ENCODE results near the gene SIGLEC7. TPM values are rescaled to one million over a fixed set of nuclear protein-coding genes. Genes with fewer than 3 reads are reported as not detected.

The SIGLEC7 gene
- total RNA-seq, 1 donor from 2014 or later, result not detected

- Histone ChIP-seq H4K20me1 (ENCODE audit: insufficient read depth, low read length) (no peaks in the 10 kb centered on the region), H3K27ac (ENCODE audit: low read depth, low read length) (no peak overlapping the region), H3K36me3 (ENCODE audit: insufficient read depth, low read length) (no peaks in the 10 kb centered on the region), H3K4me2 (ENCODE audit: low read length) (no peak overlapping the region), H3K79me2 (ENCODE audit: insufficient read depth, low read length) (no peaks in the 10 kb centered on the region), H2AFZ (ENCODE audit: low read depth, low read length) (no peak overlapping the region), H3K9ac (ENCODE audit: low read length) (no peak overlapping the region), H3K4me3 (ENCODE audit: insufficient read depth, low read depth, low read length) (no peak overlapping the region), H3K27me3 (ENCODE audit: insufficient read depth, low read length) (no peaks in the 10 kb centered on the region), H3K4me1 (ENCODE audit: insufficient read depth, low read length) (no peaks in the 10 kb centered on the region), H3K9me3 (ENCODE audit: insufficient read depth, low read depth, low read length) (no peaks in the 10 kb centered on the region)
- H3K36me3 Mint-ChIP-seq (ENCODE audit: low read depth, unreplicated experiment), result no peaks in the 10 kb centered on the region
- no peaks in the 10 kb centered on the region for H3K9me3 Mint-ChIP-seq (ENCODE audit: unreplicated experiment)
- H3K27me3 Mint-ChIP-seq (ENCODE audit: low read depth, unreplicated experiment), result peaks cover 33% of the 10 kb centered on the region
- no peak for DNase-seq (ENCODE audit: low read depth)
- TF ChIP-seq CTCF (IDR thresholded peaks at IDR 0.05; ENCODE audit: insufficient read depth, low read depth, low read length) (no peak), EZH2 (IDR thresholded peaks at IDR 0.05; ENCODE audit: insufficient read depth, low read length) (no peak)
- H3K4me3 Mint-ChIP-seq (ENCODE audit: unreplicated experiment), result no peak overlapping the region
- FAIRE-seq, result no peak
- peaks cover 5% of the 10 kb centered on the region for H3K4me1 Mint-ChIP-seq (ENCODE audit: low read depth, unreplicated experiment)
- no peak overlapping the region for H3K27ac Mint-ChIP-seq (ENCODE audit: unreplicated experiment)
These were observed 23.0 kb upstream of the SIGLEC7 start for GRCh38 chr19:51119101-51119500.

- Histone ChIP-seq H3K79me2 (ENCODE audit: insufficient read depth, low read length) (no peaks in the 10 kb centered on the region), H3K9me3 (ENCODE audit: insufficient read depth, low read depth, low read length) (no peaks in the 10 kb centered on the region), H4K20me1 (ENCODE audit: insufficient read depth, low read length) (no peaks in the 10 kb centered on the region), H3K4me1 (ENCODE audit: insufficient read depth, low read length) (no peaks in the 10 kb centered on the region), H3K9ac (ENCODE audit: low read length) (no peak overlapping the region), H3K27ac (ENCODE audit: low read depth, low read length) (no peak overlapping the region), H2AFZ (ENCODE audit: low read depth, low read length) (no peak overlapping the region), H3K4me2 (ENCODE audit: low read length) (no peak overlapping the region), H3K27me3 (ENCODE audit: insufficient read depth, low read length) (no peaks in the 10 kb centered on the region), H3K36me3 (ENCODE audit: insufficient read depth, low read length) (no peaks in the 10 kb centered on the region), H3K4me3 (ENCODE audit: insufficient read depth, low read depth, low read length) (no peak overlapping the region)
- no peaks in the 10 kb centered on the region for H3K36me3 Mint-ChIP-seq (ENCODE audit: low read depth, unreplicated experiment)
- no peak overlapping the region for H3K4me3 Mint-ChIP-seq (ENCODE audit: unreplicated experiment)
- FAIRE-seq, result no peak
- H3K9me3 Mint-ChIP-seq (ENCODE audit: unreplicated experiment), result no peaks in the 10 kb centered on the region
- peaks cover 5% of the 10 kb centered on the region for H3K4me1 Mint-ChIP-seq (ENCODE audit: low read depth, unreplicated experiment)
- no peak for DNase-seq (ENCODE audit: low read depth)
- H3K27me3 Mint-ChIP-seq (ENCODE audit: low read depth, unreplicated experiment), result peaks cover 33% of the 10 kb centered on the region
- no peak for TF ChIP-seq EZH2 (IDR thresholded peaks at IDR 0.05; ENCODE audit: insufficient read depth, low read length)
- no peak for TF ChIP-seq CTCF (IDR thresholded peaks at IDR 0.05; ENCODE audit: insufficient read depth, low read depth, low read length)
- H3K27ac Mint-ChIP-seq (ENCODE audit: unreplicated experiment), result no peak overlapping the region
These were observed 22.5 kb upstream of the SIGLEC7 start for GRCh38 chr19:51119611-51120010.

- no peaks in the 10 kb centered on the region for H3K4me1 ChIP-seq (ENCODE audit: insufficient read depth, low read length)
- H3K4me1 Mint-ChIP-seq (ENCODE audit: low read depth, unreplicated experiment), result peaks cover 5% of the 10 kb centered on the region
- H3K9me3 ChIP-seq (ENCODE audit: insufficient read depth, low read depth, low read length), result no peaks in the 10 kb centered on the region
- H3K27ac ChIP-seq (ENCODE audit: low read depth, low read length), result no peak overlapping the region
- no peak for TF ChIP-seq CTCF (IDR thresholded peaks at IDR 0.05; ENCODE audit: insufficient read depth, low read depth, low read length)
- TF ChIP-seq EZH2 (IDR thresholded peaks at IDR 0.05; ENCODE audit: insufficient read depth, low read length), result no peak
- H3K27me3 ChIP-seq (ENCODE audit: insufficient read depth, low read length), result no peaks in the 10 kb centered on the region
- H3K36me3 Mint-ChIP-seq (ENCODE audit: low read depth, unreplicated experiment), result no peaks in the 10 kb centered on the region
- no peaks in the 10 kb centered on the region for H3K79me2 ChIP-seq (ENCODE audit: insufficient read depth, low read length)
- H2AFZ ChIP-seq (ENCODE audit: low read depth, low read length), result no peak overlapping the region
- H3K27me3 Mint-ChIP-seq (ENCODE audit: low read depth, unreplicated experiment), result peaks cover 28% of the 10 kb centered on the region
- no peak overlapping the region for H3K9ac ChIP-seq (ENCODE audit: low read length)
- DNase-seq (ENCODE audit: low read depth) (no peak), FAIRE-seq (no peak)
- H4K20me1 ChIP-seq (ENCODE audit: insufficient read depth, low read length), result no peaks in the 10 kb centered on the region
- no peak overlapping the region for H3K4me3 Mint-ChIP-seq (ENCODE audit: unreplicated experiment)
- H3K27ac Mint-ChIP-seq (ENCODE audit: unreplicated experiment), result no peak overlapping the region
- H3K4me3 ChIP-seq (ENCODE audit: insufficient read depth, low read depth, low read length), result no peak overlapping the region
- H3K9me3 Mint-ChIP-seq (ENCODE audit: unreplicated experiment), result no peaks in the 10 kb centered on the region
- H3K4me2 ChIP-seq (ENCODE audit: low read length), result no peak overlapping the region
- H3K36me3 ChIP-seq (ENCODE audit: insufficient read depth, low read length), result no peaks in the 10 kb centered on the region
These were observed 21.9 kb upstream of the SIGLEC7 start for GRCh38 chr19:51120160-51120559.

Data from astrocyte (in vitro differentiated cells and primary cell).